HUDEP-2 (cell line): ENCODE measurements around the gene TULP3.
A peak's percentile ranks its signal among the peaks of the same experiment; 100 is the strongest.

Experiments
- DNase-seq, 76 experiments: peaks; one replicate each; lab custom pipeline; 2025; ENCODE audit not compliant: unreplicated experiment in 76 of 76; lab: John Stamatoyannopoulos, UW

Gene TULP3

DNA sequence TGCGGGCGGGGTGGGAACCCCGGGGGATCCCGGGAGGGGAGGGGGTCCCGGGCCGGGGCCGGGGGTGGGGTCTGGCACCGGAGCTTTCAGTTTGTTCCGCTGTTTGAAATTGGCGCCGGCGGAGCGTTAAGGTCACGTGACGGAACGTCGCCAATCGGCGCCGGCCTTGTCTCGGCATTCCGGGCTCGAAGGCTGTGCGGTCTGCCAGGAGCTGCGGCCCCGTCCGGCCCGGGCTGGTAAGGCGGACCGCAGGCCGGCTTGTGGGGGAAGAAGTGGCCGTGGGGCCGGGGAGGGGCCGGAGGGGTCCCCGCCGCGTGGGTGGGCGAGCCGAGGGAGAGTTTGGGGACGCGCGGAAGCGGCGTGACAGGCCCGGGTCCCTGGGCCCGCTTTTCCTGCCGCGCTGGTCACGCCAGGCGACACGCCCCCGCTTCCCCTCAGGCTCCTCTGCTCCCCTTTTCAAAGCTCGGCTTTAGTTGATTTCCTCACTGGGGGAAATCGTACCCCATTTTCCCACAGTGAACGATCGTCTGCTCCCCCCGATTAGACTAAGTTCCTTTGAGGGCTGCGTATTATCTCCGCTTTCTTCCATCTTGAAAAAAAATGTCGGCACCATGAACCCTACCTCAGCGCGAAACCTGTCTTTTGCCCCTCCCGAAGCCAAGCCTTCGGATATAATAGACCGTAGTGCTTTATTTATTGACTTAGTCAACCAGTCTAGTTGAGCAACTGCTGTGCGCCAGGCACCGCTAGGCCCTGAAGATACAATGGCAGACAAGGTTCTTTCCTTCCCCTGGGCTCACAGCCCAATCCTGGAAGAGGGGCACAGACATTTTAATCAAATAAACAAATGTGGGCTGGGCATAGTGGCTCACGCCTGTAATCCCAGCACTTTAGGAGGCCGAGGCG lies 13.4 kb upstream of the TULP3 start, which contains the start of the genes FOXM1 and RHNO1:
Gene FOXM1, minus strand, starts transcription at position 128 of the 906 bp plus-strand sequence. CDS start 2,696 bp downstream, outside the sequence.
Gene RHNO1, plus strand, starts transcription at position 177 of the 906 bp plus-strand sequence. CDS start 8,144 bp downstream, outside the sequence.
- DNase-seq: peak in 74 of 76 experiments; percentile 15 to 87 (median 75)

DNA sequence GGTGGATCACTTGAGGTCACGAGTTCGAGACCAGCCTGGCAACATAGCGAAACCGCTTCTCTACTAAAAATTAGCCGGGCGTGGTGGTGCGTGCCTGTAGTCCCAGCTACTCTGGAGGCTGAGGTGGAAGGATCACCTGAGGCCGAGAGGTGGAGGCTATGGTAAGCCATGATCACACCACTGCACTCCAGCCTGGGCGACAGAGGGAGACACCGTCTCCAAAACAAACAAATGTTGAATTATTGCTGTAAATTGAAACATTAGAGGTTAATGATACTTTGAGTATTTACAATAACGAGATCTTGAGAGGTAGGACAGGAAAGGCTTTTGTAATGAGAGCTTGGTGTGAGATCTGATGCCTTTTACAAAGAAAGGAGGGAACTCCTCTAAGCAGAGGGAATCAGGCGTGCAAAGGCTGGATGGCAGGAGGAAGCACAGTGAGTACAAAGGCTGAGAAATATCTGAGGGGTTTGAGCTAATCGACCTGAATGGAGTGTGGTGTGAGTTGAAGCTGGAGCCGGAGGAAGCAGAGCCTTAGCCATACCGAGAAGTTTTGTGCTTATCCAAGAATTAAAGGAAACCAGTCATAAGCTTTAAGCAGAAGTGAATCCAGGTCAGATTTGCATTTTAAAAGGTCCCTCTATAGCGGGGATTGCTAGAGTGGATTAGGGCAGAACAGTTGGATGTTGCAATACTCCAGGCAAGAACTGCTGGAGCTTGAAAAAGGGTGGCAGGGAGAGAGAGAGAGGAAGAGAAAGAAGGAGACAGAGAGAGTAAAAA lies 12.5 kb upstream of the TULP3 start:
- peak in 6 of 76 experiments; percentile 6 to 54 (median 18) for DNase-seq

DNA sequence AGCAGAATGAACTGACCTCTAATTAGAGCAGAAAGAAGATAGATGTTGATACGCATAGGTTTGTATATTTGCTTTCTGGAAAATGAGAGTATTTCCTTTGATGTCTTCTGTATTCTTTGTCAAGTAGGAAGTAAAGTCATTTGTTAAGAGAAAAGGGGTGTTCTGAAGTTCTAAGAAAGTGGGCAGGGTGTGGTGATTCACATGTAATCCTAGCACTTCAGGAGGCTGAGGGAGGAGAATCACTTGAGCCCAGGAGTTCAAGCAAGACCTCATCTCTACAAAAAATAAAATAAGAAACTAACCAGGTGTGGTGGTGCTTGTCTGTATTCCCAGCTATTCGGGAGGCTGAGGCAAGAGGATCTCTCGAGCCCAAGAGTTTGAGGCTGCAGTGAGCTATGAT lies 10.8 kb upstream of the TULP3 start:
- peak in 23 of 76 experiments; percentile 8 to 65 (median 25) for DNase-seq

DNA sequence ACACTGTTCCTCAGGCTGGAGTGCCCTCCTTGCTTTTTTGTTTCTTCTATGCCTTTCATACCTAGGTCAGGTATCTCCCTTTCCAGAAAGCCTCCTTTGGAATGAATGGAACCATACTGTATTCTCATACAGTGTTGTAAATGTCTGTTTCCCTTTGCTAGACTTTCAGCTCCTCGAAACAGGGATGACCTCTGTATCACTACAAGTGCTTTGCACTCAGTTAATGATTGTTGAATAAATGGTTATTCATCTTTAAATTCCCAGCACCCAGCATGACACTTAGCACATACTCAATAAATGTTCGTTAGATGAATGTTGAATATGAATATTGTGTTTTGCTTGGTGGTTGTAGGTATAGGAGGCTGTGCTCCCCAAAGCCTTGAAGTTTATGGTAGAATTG lies 5.9 kb upstream of the TULP3 start:
- no peak for DNase-seq

DNA sequence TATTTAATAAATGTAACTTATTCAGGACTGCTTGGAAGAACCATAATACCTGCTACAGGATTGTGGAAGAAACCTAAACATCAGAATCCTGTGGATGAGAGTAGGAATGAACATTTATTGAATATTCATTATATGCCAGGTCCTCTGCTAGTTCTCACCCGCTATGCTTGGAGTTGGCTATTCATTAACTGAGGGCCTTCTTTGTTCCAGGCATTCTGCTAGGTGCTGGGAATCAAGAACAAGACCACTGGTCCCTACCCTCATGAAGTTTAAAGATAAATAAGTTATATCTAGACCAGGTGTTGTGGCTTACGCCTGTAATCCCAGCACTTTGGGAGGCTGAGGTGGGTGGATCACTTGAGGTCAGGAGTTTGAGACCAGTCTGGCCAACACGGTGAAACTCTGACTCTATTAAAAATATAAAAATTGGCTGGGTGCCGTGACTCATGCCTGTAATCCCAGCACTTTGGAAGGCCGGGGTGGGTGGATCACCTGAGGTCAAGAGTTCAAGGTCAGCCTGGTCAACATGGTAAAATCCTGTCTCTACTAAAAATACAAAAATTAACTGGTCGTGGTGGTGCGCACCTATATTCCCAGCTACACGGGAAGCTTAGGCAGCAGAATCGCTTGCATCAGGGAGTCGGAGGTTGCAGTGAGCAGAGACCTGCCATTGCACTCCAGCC lies 3.8 kb upstream of the TULP3 start:
- no peak for DNase-seq

DNA sequence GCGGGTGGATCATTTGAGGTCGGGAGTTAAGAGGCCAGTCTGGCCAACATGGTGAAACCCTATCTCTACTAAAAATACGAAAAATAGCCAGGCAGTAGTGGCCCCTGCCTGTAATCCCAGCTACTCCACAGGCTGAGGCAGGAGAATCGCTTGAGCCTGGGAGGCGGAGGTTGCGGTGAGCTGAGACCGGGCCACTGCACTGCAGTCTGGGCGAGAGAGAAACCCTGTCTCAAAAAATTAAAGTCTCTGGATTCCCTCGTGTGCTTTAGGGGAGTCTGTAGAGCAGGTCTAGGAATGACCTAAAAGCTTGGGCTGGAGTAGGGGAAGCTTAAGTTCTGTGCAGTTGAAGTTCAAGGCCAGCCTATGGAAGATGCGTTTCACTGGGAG lies 697 bp upstream of the TULP3 start:
- no peak for DNase-seq

DNA sequence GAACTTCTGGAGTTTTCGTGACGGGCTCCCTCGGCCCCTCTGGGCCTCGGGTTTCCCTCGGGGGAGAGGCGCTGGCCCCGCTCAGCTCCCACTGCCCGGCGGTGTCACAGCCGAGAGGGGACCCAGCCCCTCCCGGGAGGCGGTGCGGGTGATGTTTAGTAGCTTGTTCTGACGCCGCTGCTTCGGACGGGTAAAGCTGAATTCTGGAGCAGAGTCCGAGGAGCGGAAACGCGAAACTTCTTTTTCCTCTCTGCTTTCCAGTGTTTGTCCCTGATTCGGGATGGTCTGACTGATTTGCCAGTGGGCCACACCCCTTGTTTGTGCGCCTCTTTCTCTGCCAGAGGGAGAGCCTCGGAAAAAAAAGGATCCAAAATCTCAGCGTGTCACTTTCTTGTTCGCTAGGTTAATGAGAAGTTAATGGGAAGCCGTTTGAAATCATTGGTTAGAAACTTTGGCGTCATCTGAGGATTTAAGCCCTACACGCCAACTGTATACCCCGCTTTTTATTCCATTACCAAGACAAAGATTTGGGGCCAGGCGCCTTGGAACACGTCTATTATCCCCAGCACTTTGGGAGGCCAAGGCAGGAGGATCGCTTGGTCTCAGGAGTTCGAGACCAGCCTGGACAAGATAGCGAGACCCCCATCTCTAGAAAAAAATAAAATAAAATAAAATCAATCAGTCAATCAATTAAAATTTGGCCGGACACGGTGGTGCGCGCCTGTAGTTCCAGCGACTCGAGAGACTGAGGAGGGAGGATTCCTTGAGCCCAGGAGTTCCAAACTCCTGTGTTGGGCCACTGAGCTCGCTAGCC lies 756 bp downstream of the TULP3 start:
- DNase-seq: peak in 11 of 76 experiments; percentile 4 to 39 (median 27)

DNA sequence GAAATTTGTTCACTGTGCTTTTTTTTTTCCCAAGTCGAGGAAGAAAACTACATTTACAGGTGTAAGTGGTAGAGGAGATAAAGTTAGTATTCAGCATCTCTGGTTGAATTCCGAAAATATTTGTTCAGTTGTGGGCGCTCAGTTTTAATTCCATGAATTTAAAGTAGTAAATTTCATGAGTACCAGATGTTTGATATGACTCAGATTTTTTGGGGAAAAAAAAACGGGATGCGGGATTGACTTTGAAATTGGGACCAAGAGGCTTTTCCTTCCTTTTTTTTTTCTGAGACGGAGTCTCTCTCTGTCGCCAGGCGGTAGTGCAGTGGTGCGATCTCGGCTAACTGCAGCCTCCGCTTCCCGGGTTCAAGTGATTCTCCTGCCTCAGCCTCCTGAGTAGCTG lies 1.6 kb downstream of the TULP3 start:
- DNase-seq: no peak

DNA sequence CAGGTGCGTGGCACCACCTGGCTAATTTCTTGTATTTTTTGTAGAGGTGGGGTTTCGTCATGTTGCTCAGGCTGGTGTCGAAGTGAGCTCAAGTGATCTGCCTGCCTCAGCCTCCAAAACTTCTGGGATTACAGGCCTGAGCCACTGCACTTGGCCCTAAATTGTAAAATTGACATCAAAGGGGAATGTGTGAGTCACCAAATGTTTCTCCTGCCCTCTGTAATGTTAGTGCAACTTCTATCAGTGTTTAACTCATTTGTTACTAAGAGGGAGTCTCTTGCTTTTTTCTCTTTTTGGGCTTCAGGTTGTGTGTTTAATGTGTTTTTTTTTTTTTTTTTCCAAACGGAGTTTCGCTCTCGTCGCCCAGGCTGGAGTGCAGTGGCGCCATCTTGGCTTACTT lies 2.3 kb downstream of the TULP3 start:
- DNase-seq: no peak

DNA sequence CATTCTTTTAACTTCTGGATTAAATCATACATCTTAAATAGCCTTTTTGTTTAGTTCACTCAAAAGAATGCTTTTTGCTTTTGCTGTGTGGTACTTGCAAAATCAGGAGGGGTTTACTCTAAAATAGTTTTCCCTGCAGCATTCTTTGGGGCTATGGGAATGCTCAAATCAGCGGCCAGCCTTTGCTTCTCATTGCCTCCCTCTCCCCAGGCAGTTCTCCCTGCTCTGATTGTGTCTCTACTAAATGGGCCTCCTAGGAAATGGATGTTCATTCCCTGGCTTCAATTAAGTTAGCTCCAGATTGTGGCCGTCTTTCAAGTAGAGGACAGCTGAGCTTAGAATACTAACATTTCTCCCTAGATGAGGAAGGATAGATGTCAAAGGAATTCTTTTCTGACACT lies 4.4 kb downstream of the TULP3 start:
- no peak for DNase-seq

DNA sequence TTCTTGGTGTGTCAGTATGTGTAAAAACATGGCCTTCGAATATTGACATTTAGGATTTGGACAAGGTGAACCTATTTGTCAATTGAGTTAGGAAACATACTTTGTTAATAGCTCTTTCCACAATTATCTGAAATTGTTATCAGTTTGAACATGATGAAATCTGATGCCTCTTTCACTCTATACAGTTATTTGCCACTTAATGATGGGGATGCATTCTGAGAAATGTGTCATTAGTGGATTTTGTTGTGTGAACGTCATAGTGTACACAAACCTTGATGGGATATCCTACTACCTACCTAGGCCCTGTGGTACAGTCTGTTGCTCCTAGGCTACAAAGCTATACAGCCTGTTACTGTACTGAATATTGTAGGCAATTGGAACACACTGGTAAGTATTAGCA lies 4.8 kb downstream of the TULP3 start:
- no peak for DNase-seq

DNA sequence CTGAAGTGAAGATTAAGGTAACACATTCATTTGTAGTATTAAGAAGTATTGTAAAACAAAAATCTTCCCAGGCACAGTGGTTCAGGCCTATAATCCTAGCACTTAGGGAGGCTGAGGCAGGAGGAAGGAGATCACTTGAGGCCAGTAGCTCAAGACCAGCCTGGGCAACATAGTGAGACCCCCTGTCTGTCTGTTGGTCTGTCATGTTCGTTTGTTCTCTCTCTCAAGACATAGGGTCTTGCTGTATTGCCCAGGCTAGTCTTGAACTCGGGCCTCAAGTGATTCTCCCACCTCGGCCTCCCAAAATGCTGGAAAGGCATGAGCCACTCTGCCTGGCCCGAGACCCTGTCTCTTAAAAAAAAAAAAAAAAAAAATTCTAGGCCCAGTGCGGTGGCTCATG lies 6.7 kb downstream of the TULP3 start:
- no peak for DNase-seq

DNA sequence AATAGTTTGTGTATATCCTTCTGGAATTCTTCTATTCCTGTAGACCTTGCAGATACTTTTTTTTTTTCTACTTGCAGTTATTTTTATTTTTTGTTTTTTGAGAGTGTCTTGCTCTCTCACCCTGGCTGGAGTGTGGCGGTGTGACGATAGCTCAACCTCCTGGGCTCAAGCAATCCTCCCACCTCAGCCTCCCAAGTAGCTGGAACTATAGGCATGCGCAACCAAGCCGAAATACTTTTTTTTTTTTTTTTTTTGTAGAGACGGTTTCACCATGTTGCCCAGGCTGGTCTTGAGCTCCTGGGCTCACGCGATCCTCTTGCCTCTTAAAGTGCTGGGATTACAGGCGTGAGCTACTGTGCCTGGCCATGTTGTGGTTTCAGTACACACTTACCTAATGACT lies 10.0 kb downstream of the TULP3 start:
- no peak for DNase-seq

DNA sequence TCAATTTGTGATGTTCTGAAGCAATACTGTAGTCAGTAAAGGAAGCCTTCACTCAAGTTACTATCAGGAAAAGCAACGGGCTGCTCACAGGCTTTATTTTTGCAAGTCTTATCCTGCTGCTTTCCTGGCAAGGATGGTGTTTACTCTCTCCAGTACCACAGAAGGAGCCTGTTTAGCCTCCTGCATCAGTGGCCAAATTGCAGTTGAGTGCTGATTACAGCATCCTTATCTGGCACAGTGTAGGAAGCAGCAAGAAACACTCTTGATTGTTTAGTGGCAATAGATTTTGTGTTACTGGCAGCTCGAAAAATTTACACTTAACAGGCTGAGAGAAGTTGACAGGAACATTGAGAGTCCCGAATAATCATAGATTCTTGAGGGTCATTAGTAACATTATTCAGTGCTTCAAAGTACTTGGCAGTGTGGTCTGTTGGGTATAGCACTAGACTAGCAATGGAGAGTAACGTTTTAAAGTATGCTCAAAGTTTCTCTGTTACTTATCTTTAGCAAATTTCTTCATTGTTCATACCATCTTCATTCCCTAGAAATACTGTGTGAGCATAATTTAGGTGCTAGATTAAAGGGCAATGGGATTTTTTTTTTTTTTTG lies 11.7 kb downstream of the TULP3 start:
- peak in 21 of 76 experiments; percentile 4 to 52 (median 23) for DNase-seq

DNA sequence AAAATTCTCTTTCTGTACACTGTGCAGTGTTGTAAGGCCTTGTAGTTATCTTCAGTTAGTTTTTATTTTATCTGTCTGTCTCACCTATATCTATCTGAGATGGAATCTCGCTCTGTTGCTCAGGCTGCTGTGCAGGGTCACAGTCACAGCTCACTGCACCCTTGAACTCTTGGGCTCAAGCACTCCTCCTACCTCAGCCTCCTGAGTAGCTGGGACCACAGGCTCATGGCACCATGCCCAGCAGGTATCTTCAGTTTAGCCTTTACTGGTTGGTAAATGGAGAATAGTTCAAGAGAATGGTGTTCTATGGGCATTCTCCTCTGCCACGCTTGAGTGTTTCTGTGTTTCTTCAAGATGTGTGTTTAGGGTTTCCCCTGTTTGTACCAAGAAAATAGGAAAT lies 13.6 kb downstream of the TULP3 start:
- DNase-seq: no peak

DNA sequence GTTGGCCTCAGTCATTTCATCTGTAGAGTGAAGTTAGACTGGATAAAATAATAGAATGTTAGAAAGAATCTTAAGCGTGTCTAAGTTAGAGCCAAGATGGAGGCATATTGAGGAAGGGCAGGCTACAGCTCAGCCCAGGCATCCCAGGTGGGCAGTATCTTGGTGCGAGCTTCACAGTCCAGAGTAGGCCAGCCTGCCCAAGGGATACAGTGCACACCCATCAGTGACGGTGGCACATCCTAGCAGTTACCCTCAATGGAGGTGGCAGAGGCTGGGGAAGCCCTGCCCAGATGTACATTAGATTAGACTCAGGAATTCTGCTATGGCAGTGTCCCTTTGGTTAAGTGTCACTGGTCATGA lies 21.5 kb downstream of the TULP3 start:
- no peak for DNase-seq

DNA sequence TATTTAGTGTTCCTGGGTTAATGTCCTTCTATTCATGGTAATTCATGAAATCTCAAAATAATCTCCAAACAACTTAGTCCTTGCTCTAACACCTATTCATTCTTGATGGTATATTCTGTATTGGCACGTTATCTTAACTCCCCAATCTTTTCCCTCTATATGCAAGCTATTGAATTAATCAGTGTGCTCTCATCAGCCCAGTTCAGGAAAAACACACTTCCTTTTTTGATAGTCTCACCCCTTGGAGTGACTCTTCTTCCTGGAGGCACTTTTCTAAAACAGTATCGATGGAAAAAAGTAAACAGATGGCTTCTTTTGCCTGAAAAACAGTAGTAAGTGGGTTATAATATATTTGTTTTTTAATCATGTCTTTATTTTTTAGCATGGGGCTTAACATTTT lies 28.6 kb downstream of the TULP3 start:
- DNase-seq: no peak

DNA sequence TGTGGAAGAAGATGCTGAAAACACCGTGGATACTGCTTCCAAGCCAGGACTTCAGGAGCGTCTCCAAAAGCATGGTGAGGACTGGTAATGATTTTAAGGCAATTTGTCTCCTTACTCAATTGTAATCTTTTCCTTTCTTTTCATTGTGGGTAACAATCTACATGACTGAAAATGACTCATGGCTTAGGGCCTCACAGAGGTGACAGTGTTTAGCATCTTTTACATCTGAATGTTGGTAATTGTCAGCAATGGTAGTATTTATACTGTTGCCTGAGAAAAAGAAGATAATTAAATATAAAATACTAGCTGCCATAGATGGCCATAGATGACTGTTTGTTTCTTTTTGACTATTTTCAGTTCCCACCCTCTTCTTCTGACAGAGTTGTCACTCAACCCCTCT lies 31.6 kb downstream of the TULP3 start:
- no peak for DNase-seq

DNA sequence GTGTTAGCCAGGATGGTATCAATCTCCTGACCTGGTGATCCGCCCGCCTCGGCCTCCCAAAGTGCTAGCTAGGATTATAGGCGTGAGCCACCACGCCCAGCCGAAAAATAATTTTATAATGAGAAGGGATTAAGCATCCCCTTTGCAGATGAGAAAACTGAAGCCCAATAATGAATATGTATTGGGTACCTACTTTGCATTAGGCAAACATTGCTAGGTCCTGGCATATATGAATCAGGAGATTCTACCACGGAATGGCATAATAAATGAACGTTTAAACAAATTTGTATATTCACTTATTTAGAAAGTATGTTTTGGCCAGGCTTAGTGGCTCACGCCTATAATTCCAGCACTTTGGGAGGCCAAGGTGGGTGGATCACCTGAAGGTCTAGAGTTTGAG lies 32.4 kb downstream of the TULP3 start:
- no peak for DNase-seq

DNA sequence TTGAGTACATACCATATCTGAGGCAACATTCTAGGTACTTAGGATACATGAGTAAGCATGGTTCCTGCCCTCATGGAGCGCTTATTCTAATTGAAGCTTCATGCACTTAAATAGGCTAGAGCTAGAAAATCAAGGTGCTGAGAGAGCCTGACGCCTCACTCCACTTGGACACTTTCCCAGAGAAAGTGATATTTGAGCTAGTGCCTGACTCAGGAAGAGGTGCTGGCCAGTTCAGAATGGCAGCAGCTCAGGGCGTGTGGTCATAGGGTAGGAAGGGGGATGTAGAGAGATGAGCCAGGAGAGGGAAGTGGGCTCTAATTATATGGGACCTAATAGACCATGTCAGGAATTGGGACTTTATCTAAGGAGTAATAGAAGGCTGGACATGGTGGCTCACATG lies 33.3 kb downstream of the TULP3 start:
- no peak for DNase-seq
